OCI-LY7 (cell line): ENCODE measurements around the gene MIER2. TPM values are rescaled to one million over a fixed set of nuclear protein-coding genes. Genes with fewer than 3 reads are reported as not detected.

Source experiments
- BruUV-seq: library from RNA; stranded (reverse); fragments of 400-500 nt; replicated peaks from 2 replicates; lab custom pipeline; 2021; lab: Mats Ljungman, UMichigan
- CTCF ChIA-PET: fragments of 300-600 bp; sonication (Branson Sonifier 250); formaldehyde crosslinking; loops from one replicate; lab custom pipeline; 2022; ENCODE audit warnings: antibody characterized with exemption; ENCODE audit not compliant: unreplicated experiment; lab: Charles Lee
- POLR2A ChIA-PET: fragments of 300-600 bp; sonication (Branson Sonifier 250); formaldehyde crosslinking; loops from one replicate; lab custom pipeline; 2022; ENCODE audit warnings: antibody characterized with exemption; lab: Charles Lee
- DNase-seq: peaks from one replicate; pipeline ENCODE4 v3.0.0-alpha.2; 2015; ENCODE audit warnings: low spot score
- H2AFZ ChIP-seq: fragments of 200-600 bp; sonication (generic), shearing (Covaris generic); 2 replicates; pipeline ENCODE4 v1.6.1; 2014; ENCODE audit warnings: mild to moderate bottlenecking, antibody characterized with exemption, low read length, moderate library complexity
- H3K27ac ChIP-seq: fragments of 200-600 bp; sonication (generic); 2 replicates; pipeline ENCODE4 v1.5.1; 2014; ENCODE audit warnings: mixed run types, low read depth, mild to moderate bottlenecking, moderate library complexity, low read length, inconsistent platforms; ENCODE audit not compliant: poor library complexity, severe bottlenecking
- H3K36me3 ChIP-seq: fragments of 200-600 bp; sonication (generic); 2 replicates; pipeline ENCODE4 v1.6.1; 2014; ENCODE audit warnings: mild to moderate bottlenecking, antibody characterized with exemption, low read length, moderate library complexity, mixed read lengths; ENCODE audit not compliant: insufficient read depth
- H3K4me1 ChIP-seq: fragments of 200-600 bp; sonication (generic); 2 replicates; pipeline ENCODE4 v1.5.1; 2014; ENCODE audit warnings: mild to moderate bottlenecking, low read length; ENCODE audit not compliant: insufficient read depth, poor library complexity, severe bottlenecking
- H3K4me2 ChIP-seq: fragments of 200-600 bp; sonication (generic); 2 replicates; pipeline ENCODE4 v1.6.1; 2014; ENCODE audit warnings: mild to moderate bottlenecking, low read length
- H3K4me3 ChIP-seq: fragments of 200-600 bp; sonication (generic); 2 replicates; pipeline ENCODE4 v1.5.1; 2014; ENCODE audit warnings: mild to moderate bottlenecking, low read depth, low read length; ENCODE audit not compliant: poor library complexity, severe bottlenecking
- H3K79me2 ChIP-seq: fragments of 200-600 bp; sonication (generic); 2 replicates; pipeline ENCODE4 v1.6.1; 2016; ENCODE audit warnings: low read depth, mild to moderate bottlenecking, low read length, moderate library complexity, mixed read lengths; ENCODE audit not compliant: insufficient read depth
- H3K9me2 ChIP-seq: fragments of 200-600 bp; sonication (generic); 2 replicates; pipeline ENCODE4 v1.6.1; 2016; ENCODE audit warnings: mild to moderate bottlenecking, low read length, mixed read lengths; ENCODE audit not compliant: insufficient read depth
- H3K9me3 ChIP-seq: fragments of 200-600 bp; sonication (generic); 2 replicates; pipeline ENCODE4 v1.6.1; 2014; ENCODE audit warnings: mild to moderate bottlenecking, mixed run types, low read length, mixed read lengths
- H4K20me1 ChIP-seq: fragments of 200-600 bp; sonication (generic); 2 replicates; pipeline ENCODE4 v1.6.1; 2014; ENCODE audit warnings: mild to moderate bottlenecking, antibody characterized with exemption, low read length, moderate library complexity, mixed read lengths; ENCODE audit not compliant: insufficient read depth
- CTCF ChIP-seq: fragments of 200-600 bp; sonication (generic); conservative IDR thresholded peaks from 2 replicates; pipeline ENCODE4 v1.5.1; 2014; ENCODE audit warnings: mild to moderate bottlenecking, antibody characterized with exemption, low read length, moderate library complexity, mixed read lengths
- EZH2phosphoT487 ChIP-seq: fragments of 200-600 bp; sonication (generic); IDR thresholded peaks from 2 replicates; pipeline ENCODE4 v1.6.1; 2018; ENCODE audit warnings: low read depth, borderline replicate concordance, mild to moderate bottlenecking, mixed run types, antibody characterized with exemption, low read length, moderate library complexity, mixed read lengths
- intact Hi-C: fragments of 100-400 bp; cut with micrococcal nuclease; formaldehyde crosslinking; loops from one replicate; pipeline ENCODE4 v1.10.0; 2022; ENCODE audit not compliant: unreplicated experiment
- total RNA-seq, 2 experiments: library from RNA; depleted of rRNA in 1 of 2; stranded (reverse); fragments of >200 nt in 1 of 2; shearing (Covaris generic) in 1 of 2; gene quantifications; 2 replicates each; pipeline ENCODE4 v1.2.3, GENCODE V29; 2014 to 2022

Gene MIER2
- total RNA-seq, 2 experiments from 2014 or later = 29.1 to 30.2 TPM

- ChIA-PET POLR2A (interaction anchor here (1.0 kb wide), 1 partner anchor 39 kb away, joined by 3 read pairs; no protein-coding TSS in a partner anchor), CTCF (no interaction called here)
Observed at GRCh38 chr19:343451-343931, 1.1 kb downstream of the MIER2 start.

GRCh38 chr19:342801-343421 is 1.7 kb downstream of the MIER2 start:
- ChIA-PET CTCF (no interaction called here), POLR2A (interaction anchor here (1.0 kb wide), 1 partner anchor 40 kb away, joined by 3 read pairs; no protein-coding TSS in a partner anchor)
- no peaks in the 10 kb centered on the region for H3K9me2 ChIP-seq
- H3K27ac ChIP-seq = no peak overlapping the region
- H3K9me3 ChIP-seq = peaks cover 12% of the 10 kb centered on the region
- DNase-seq = no peak
- H3K36me3 ChIP-seq = peaks cover 50% of the 10 kb centered on the region
- peaks cover 15% of the 10 kb centered on the region; the same call in 1 of the 2 replicates for H4K20me1 ChIP-seq
- no peak for TF ChIP-seq EZH2phosphoT487
- TF ChIP-seq CTCF = no peak
- BruUV-seq = no TSS peak
- H3K4me3 ChIP-seq = peak overlapping the region; percentile 95
- H2AFZ ChIP-seq = no peak overlapping the region
- peak overlapping the region; percentile 78 for H3K4me2 ChIP-seq
- intact Hi-C loops = no loop called here
- peaks cover 45% of the 10 kb centered on the region for H3K4me1 ChIP-seq
- H3K79me2 ChIP-seq = peaks cover 61% of the 10 kb centered on the region

More at GRCh38 chr19:343451-343931, 1.1 kb downstream of the MIER2 start:
- H3K4me1 ChIP-seq = peaks cover 45% of the 10 kb centered on the region
- peaks cover 15% of the 10 kb centered on the region; the same call in 1 of the 2 replicates for H4K20me1 ChIP-seq
- peaks cover 11% of the 10 kb centered on the region for H3K9me3 ChIP-seq
- intact Hi-C loops = no loop called here
- DNase-seq = peak; percentile 27
- no peak overlapping the region for H3K27ac ChIP-seq
- no peaks in the 10 kb centered on the region for H3K9me2 ChIP-seq
- H3K4me3 ChIP-seq = peak overlapping the region; percentile 95
- H2AFZ ChIP-seq = peak overlapping the region; percentile 55; the same call in 1 of the 2 replicates
- peak overlapping the region; percentile 78 for H3K4me2 ChIP-seq
- BruUV-seq = TSS peak; percentile 35
- TF ChIP-seq EZH2phosphoT487 (no peak), CTCF (no peak)
- H3K36me3 ChIP-seq = peaks cover 45% of the 10 kb centered on the region
- peaks cover 55% of the 10 kb centered on the region for H3K79me2 ChIP-seq

GRCh38 chr19:342128-342455 is 2.5 kb downstream of the MIER2 start:
- Histone ChIP-seq H4K20me1 (peaks cover 15% of the 10 kb centered on the region; the same call in 1 of the 2 replicates), H3K4me2 (peak overlapping the region; percentile 78), H3K79me2 (peaks cover 65% of the 10 kb centered on the region), H3K27ac (no peak overlapping the region), H3K9me3 (peaks cover 12% of the 10 kb centered on the region), H2AFZ (no peak overlapping the region), H3K36me3 (peaks cover 54% of the 10 kb centered on the region), H3K9me2 (no peaks in the 10 kb centered on the region), H3K4me3 (peak overlapping the region; percentile 95), H3K4me1 (peaks cover 45% of the 10 kb centered on the region)
- intact Hi-C loops = no loop called here
- no TSS peak for BruUV-seq
- TF ChIP-seq EZH2phosphoT487 (no peak), CTCF (no peak)
- CTCF ChIA-PET = no interaction called here
- no peak for DNase-seq
- POLR2A ChIA-PET = no interaction called here
